Activated T-cell treated with anti-CD3 and anti-CD28 coated beads for 24 hours (primary cell): Measurements from ENCODE around the gene GSK3A.
"Not testable (repeated sequence)": the region's sequence is repeated elsewhere in the genome, so short reads cannot be mapped to it uniquely, and the experiment has no call there.

Experiments
- DNase-seq: peaks from one replicate; pipeline ENCODE4 v3.0.0-alpha.2; 2020; ENCODE audit warnings: low read depth

Gene GSK3A

GRCh38 chr19:42268142-42268703, 25.8 kb upstream of the GSK3A start:
- peak; percentile 99 for DNase-seq

GRCh38 chr19:42267644-42268141, 25.3 kb upstream of the GSK3A start:
- DNase-seq = no peak

GRCh38 chr19:42266928-42267603, 24.7 kb upstream of the GSK3A start:
- DNase-seq = not testable (repeated sequence)

GRCh38 chr19:42266105-42266504, 23.7 kb upstream of the GSK3A start:
- not testable (repeated sequence) for DNase-seq

- DNase-seq = no peak
Observed at GRCh38 chr19:42261763-42262162, 19.4 kb upstream of the GSK3A start.

- DNase-seq = not testable (repeated sequence)
Observed at GRCh38 chr19:42257842-42258241, 15.4 kb upstream of the GSK3A start.

- no peak for DNase-seq
Observed at GRCh38 chr19:42255766-42256745, 13.7 kb upstream of the GSK3A start.

- DNase-seq = peak; percentile 89
Observed at GRCh38 chr19:42254850-42255765, 12.7 kb upstream of the GSK3A start, which contains the start of gene ERF. TSS of gene ERF (minus strand) at chr19:42255128. CDS start at chr19:42254999, 129 bp downstream.

- peak; percentile 73 for DNase-seq
Observed at GRCh38 chr19:42254089-42254849, 11.9 kb upstream of the GSK3A start.

GRCh38 chr19:42253245-42254088, 11.1 kb upstream of the GSK3A start:
- peak; percentile 51 for DNase-seq

- no peak for DNase-seq
Observed at GRCh38 chr19:42252365-42253244, 10.2 kb upstream of the GSK3A start.

- no peak for DNase-seq
Observed at GRCh38 chr19:42251572-42252358, 9.4 kb upstream of the GSK3A start.

GRCh38 chr19:42250666-42251531, 8.5 kb upstream of the GSK3A start:
- DNase-seq = no peak

GRCh38 chr19:42250183-42250665, 7.8 kb upstream of the GSK3A start:
- DNase-seq = no peak

GRCh38 chr19:42249769-42250168, 7.4 kb upstream of the GSK3A start:
- DNase-seq = no peak

GRCh38 chr19:42249149-42249750, 6.8 kb upstream of the GSK3A start:
- DNase-seq = no peak
